K562 (cell line): ENCODE measurements around the gene UBE2C. TPM values are rescaled to one million over a fixed set of nuclear protein-coding genes. Genes with fewer than 3 reads are reported as not detected.

ENCODE experiments used
- ATAC-seq: fragments of 200-7000 bp; cut with Tn5 transposase; 3 replicates; pipeline ENCODE4 v1.9.1; 2020; ENCODE audit warnings: moderate library complexity
- BruUV-seq: library from RNA; stranded (reverse); fragments of 400-500 nt; replicated peaks from 2 replicates; lab custom pipeline; 2021; lab: Mats Ljungman, UMichigan
- CTCF ChIA-PET: fragments of 300-600 bp; formaldehyde crosslinking; extraction: SDS; loops from one replicate; lab custom pipeline; 2021; ENCODE audit warnings: low intra/inter-chr PET ratio; lab: Yijun Ruan, JAX
- POLR2A ChIA-PET: fragments of 300-600, 350-650 bp; sonication (Branson Sonifier 250); formaldehyde crosslinking; extraction: SDS; loops from one replicate; lab custom pipeline; 2021; ENCODE audit warnings: antibody characterized with exemption, inconsistent platforms; lab: Yijun Ruan, JAX
- DNase-seq, 4 experiments: peaks; one replicate each; pipeline versions ENCODE4 v3.0.0 to v3.0.0-alpha.2; 2011 to 2018; ENCODE audit warnings: low spot score in 3 of 4, mixed read lengths in 3 of 4; ENCODE audit errors: extremely low read depth in 1 of 4
- FAIRE-seq: peaks from 2 replicates; lab custom pipeline; 2011; peaks lifted over from hg19 to GRCh38; lab: Jason Lieb, UNC
- H2AFZ ChIP-seq: 2 replicates; pipeline ENCODE4 v1.6.0; 2011; ENCODE audit warnings: low read depth, low read length, control low read depth, inconsistent platforms
- H3K27ac ChIP-seq: fragments of 200-600 bp; 3 replicates; pipeline ENCODE4 v1.8.0; 2011; ENCODE audit warnings: low read depth, mild to moderate bottlenecking, control low read depth, inconsistent platforms, low read length, moderate library complexity, mixed read lengths; ENCODE audit errors: extremely low read depth
- H3K27me3 ChIP-seq, 2 experiments: fragments of 300-600 bp in 1 of 2; 2 replicates in 1 of 2; 3 replicates in 1 of 2; pipeline versions ENCODE4 v1.6.0 to v1.8.0; 2011; ENCODE audit warnings: inconsistent platforms in 2 of 2, low read length in 2 of 2, mild to moderate bottlenecking in 1 of 2, mixed read lengths in 1 of 2, moderate library complexity in 1 of 2; ENCODE audit not compliant: control insufficient read depth in 2 of 2, insufficient read depth in 2 of 2
- H3K36me3 ChIP-seq: fragments of 300-600 bp; 3 replicates; pipeline ENCODE4 v1.8.0; 2011; ENCODE audit warnings: mild to moderate bottlenecking, low read length, inconsistent platforms; ENCODE audit not compliant: control insufficient read depth, insufficient read depth
- H3K4me1 ChIP-seq, 2 experiments: fragments of 200-600 bp in 1 of 2; replicated peaks in 1 of 2; 2 replicates in 1 of 2; 3 replicates in 1 of 2; pipeline versions ENCODE4 v1.5.1 to v1.8.0; 2011; ENCODE audit warnings: inconsistent platforms in 2 of 2, low read length in 2 of 2, mild to moderate bottlenecking in 1 of 2, mixed read lengths in 1 of 2, moderate library complexity in 1 of 2; ENCODE audit not compliant: control insufficient read depth in 2 of 2, insufficient read depth in 2 of 2
- H3K4me2 ChIP-seq: 2 replicates; pipeline ENCODE4 v1.6.1; 2011; ENCODE audit warnings: low read length, control low read depth, inconsistent platforms, mixed read lengths; ENCODE audit not compliant: insufficient read depth
- H3K4me3 ChIP-seq: fragments of 200-600 bp; sonication (generic), shearing (Covaris generic); 2 replicates; pipeline ENCODE4 v1.5.1; 2016; ENCODE audit warnings: control low read depth, inconsistent platforms
- H3K79me2 ChIP-seq: fragments of 200-600 bp; 3 replicates; pipeline ENCODE4 v1.8.0; 2011; ENCODE audit warnings: low read length, inconsistent platforms; ENCODE audit not compliant: control insufficient read depth, insufficient read depth
- H3K9ac ChIP-seq, 2 experiments: 2 replicates each; pipeline versions ENCODE4 v1.6.0 to v1.6.1; 2011; ENCODE audit warnings: low read depth in 2 of 2, low read length in 2 of 2, control low read depth in 1 of 2, inconsistent platforms in 1 of 2, mild to moderate bottlenecking in 1 of 2, mixed read lengths in 1 of 2; ENCODE audit not compliant: insufficient read depth in 1 of 2
- H3K9me1 ChIP-seq: one replicate; pipeline ENCODE4 v1.6.0; 2011; ENCODE audit warnings: inconsistent platforms, mild to moderate bottlenecking, low read length, moderate library complexity; ENCODE audit not compliant: control insufficient read depth, insufficient read depth
- H3K9me3 ChIP-seq: replicated peaks from 2 replicates; pipeline ENCODE4 v1.5.1; 2011; ENCODE audit warnings: low read depth, low read length, inconsistent platforms; ENCODE audit not compliant: control insufficient read depth, insufficient read depth
- H4K20me1 ChIP-seq: replicated peaks from 2 replicates; pipeline ENCODE4 v1.6.1; 2011; ENCODE audit warnings: low read length, inconsistent platforms, mixed read lengths; ENCODE audit not compliant: control insufficient read depth, insufficient read depth
- CCNT2 ChIP-seq: IDR thresholded peaks from 2 replicates; pipeline ENCODE4 v1.6.1; 2011; ENCODE audit warnings: borderline replicate concordance, low read depth, mild to moderate bottlenecking, moderate library complexity, mixed read lengths, low read length; ENCODE audit not compliant: insufficient read length; ENCODE audit errors: extremely low read depth
- FOXJ3 ChIP-seq: sonication (generic); formaldehyde crosslinking; IDR thresholded peaks from 2 replicates; pipeline ENCODE4 v1.4.0; 2020; ENCODE audit warnings: mild to moderate bottlenecking, missing genetic modification reagents
- FOXK2 ChIP-seq, 2 experiments: fragments of 450-650 bp; IDR thresholded peaks in 1 of 2; conservative IDR thresholded peaks in 1 of 2; 2 replicates each; pipeline ENCODE4 v1.6.1; 2016; ENCODE audit warnings: low read depth in 2 of 2, mild to moderate bottlenecking in 1 of 2
- HNRNPK ChIP-seq: fragments of 200-400 bp; formaldehyde crosslinking; IDR thresholded peaks from one replicate; pipeline ENCODE4 v1.6.1; 2018; ENCODE audit warnings: mild to moderate bottlenecking, low read depth, low read length; ENCODE audit not compliant: poor library complexity, severe bottlenecking
- PPARD ChIP-seq: fragments of 250-450 bp; sonication (Bioruptor Pico); IDR thresholded peaks from 2 replicates; pipeline ENCODE4 v1.8.0; 2022; ENCODE audit warnings: inconsistent platforms, mild to moderate bottlenecking, moderate library complexity
- RFX1 ChIP-seq: fragments of 450-650 bp; IDR thresholded peaks from 2 replicates; pipeline ENCODE4 v1.6.1; 2016; ENCODE audit warnings: mild to moderate bottlenecking, moderate library complexity
- SIX5 ChIP-seq, 2 experiments: IDR thresholded peaks; 2 replicates each; pipeline ENCODE4 v1.6.1; 2011; ENCODE audit warnings: low read length in 2 of 2, borderline replicate concordance in 1 of 2, low read depth in 1 of 2, mild to moderate bottlenecking in 1 of 2, moderate library complexity in 1 of 2; ENCODE audit not compliant: insufficient read depth in 1 of 2
- SMAD3 ChIP-seq: fragments of 450-650 bp; formaldehyde crosslinking; conservative IDR thresholded peaks from 2 replicates; pipeline ENCODE4 v1.4.0; 2020; ENCODE audit warnings: mild to moderate bottlenecking
- ZBTB7A ChIP-seq: IDR thresholded peaks from 2 replicates; pipeline ENCODE4 v1.6.1; 2011; ENCODE audit warnings: low read depth, mild to moderate bottlenecking, low read length, moderate library complexity, borderline replicate concordance; ENCODE audit not compliant: control insufficient read depth
- WGBS: fragments of 100-300 bp; shearing (Covaris generic); methylation state at CpG from one replicate; pipeline ENCODE4 v1.1.6; 2016; ENCODE audit warnings: low coverage, mixed read lengths; ENCODE audit not compliant: insufficient coverage; ENCODE audit errors: missing lambda C conversion rate; 5-methylcytosine and 5-hydroxymethylcytosine counted together
- in situ Hi-C: fragments of 300-500 bp; cut with MboI; formaldehyde crosslinking; loops from 4 replicates; pipeline ENCODE4 v1.15.0; 2018; ENCODE audit warnings: inconsistent platforms, mixed read lengths
- intact Hi-C: fragments of 100-400 bp; cut with micrococcal nuclease; formaldehyde crosslinking; loops from 2 replicates; pipeline ENCODE4 v1.14.2; 2022
- polyA plus RNA-seq, 8 experiments: library from polyadenylated mRNA; depleted of rRNA in 4 of 8; stranded (reverse) in 5 of 8; unstranded in 3 of 8; fragments of >200 nt; fragmentation: Nextera tagmentation in 2 of 8; fragmentation: Illumina TruSeq in 1 of 8; extraction: Ambion mirVana in 2 of 8; extraction: Trizol in 1 of 8; gene quantifications; 2 replicates each; pipeline versions ENCODE4 v1.2.1 to v1.2.3, GENCODE V29; 2011 to 2014; ENCODE audit warnings: inconsistent platforms in 1 of 8, missing spikeins in 1 of 8
- total RNA-seq, 7 experiments: library from RNA; depleted of rRNA in 6 of 7; stranded (reverse); fragments of >200 nt in 6 of 7; fragmentation: Illumina TruSeq in 2 of 7; extraction: Trizol in 2 of 7; gene quantifications; 2 replicates each; pipeline versions ENCODE4 v1.2.1 to v1.2.3, GENCODE V29; 2011 to 2021; ENCODE audit warnings: low replicate concordance in 1 of 7
- TF ChIP-seq, protein P1 (sequence below): sonication (generic); formaldehyde crosslinking; IDR thresholded peaks from 2 replicates; pipeline ENCODE4 v1.8.1; 2023; ENCODE audit warnings: missing genetic modification reagents, mild to moderate bottlenecking, borderline replicate concordance
- TF ChIP-seq, protein P2 (sequence below): fragments of 450-650 bp; IDR thresholded peaks from 2 replicates; pipeline ENCODE4 v1.6.1; 2016; ENCODE audit warnings: borderline replicate concordance

UBE2C gene
- total and polyA plus RNA-seq, 9 of the 15 experiments (the other 6 are each of a cell fraction or from before 2014, with no cell fraction given): 0.51 to 1.6 (median 0.69) TPM

DNA sequence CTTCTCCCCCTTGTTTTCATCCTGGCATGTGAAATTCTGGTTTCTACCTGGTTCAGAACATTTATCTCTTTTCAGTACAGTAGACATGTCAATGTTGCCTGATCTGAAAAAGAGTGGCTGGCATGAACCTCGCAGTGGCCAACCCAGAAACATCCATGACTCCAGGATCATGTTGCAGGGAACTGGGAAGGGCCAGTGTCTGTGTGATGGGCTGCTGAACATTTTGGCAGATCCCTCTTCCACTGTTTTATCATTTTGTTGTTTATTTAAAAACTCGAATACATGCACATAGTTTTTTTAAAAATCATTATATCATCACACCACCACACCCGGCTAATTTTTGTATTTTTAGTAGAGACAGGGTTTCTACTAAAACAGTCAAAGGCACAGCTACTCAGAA lies 39.8 kb upstream of the UBE2C start:
- Histone ChIP-seq H3K4me3 (no peak overlapping the region), H3K9me1 (no peaks in the 10 kb centered on the region), H3K79me2 (no peaks in the 10 kb centered on the region), H3K9me3 (no peaks in the 10 kb centered on the region), H3K4me1 (peaks cover 0 to 2% of the 10 kb centered on the region in 2 experiments; a peak in 2 of 5 replicates), H2AFZ (no peak overlapping the region), H3K4me2 (no peak overlapping the region), H3K27ac (no peak overlapping the region), H3K9ac (no peak overlapping the region), H4K20me1 (no peaks in the 10 kb centered on the region), H3K27me3 (peaks cover 5 to 8% of the 10 kb centered on the region in 2 experiments), H3K36me3 (no peaks in the 10 kb centered on the region)
- ChIA-PET CTCF (interaction anchor here (0.7 to 2.7 kb wide), 2 partner anchors 226 to 323 kb away, joined by 3 to 24 read pairs; partner anchors contain the start of gene EPPIN), POLR2A (no interaction called here)
- no peak for TF ChIP-seq SIX5 (IDR thresholded peaks at IDR 0.05; ENCODE audit: borderline replicate concordance in 1 of 2, insufficient read depth in 1 of 2, low read depth in 1 of 2, low read length in 2 of 2)
- TF ChIP-seq PPARD (CRISPR knock-in tag): no peak
- no peak for TF ChIP-seq RFX1
- no peak for TF ChIP-seq ZBTB7A
- no peak for TF ChIP-seq SMAD3
- no peak for TF ChIP-seq HNRNPK
- TF ChIP-seq, protein P1, sequence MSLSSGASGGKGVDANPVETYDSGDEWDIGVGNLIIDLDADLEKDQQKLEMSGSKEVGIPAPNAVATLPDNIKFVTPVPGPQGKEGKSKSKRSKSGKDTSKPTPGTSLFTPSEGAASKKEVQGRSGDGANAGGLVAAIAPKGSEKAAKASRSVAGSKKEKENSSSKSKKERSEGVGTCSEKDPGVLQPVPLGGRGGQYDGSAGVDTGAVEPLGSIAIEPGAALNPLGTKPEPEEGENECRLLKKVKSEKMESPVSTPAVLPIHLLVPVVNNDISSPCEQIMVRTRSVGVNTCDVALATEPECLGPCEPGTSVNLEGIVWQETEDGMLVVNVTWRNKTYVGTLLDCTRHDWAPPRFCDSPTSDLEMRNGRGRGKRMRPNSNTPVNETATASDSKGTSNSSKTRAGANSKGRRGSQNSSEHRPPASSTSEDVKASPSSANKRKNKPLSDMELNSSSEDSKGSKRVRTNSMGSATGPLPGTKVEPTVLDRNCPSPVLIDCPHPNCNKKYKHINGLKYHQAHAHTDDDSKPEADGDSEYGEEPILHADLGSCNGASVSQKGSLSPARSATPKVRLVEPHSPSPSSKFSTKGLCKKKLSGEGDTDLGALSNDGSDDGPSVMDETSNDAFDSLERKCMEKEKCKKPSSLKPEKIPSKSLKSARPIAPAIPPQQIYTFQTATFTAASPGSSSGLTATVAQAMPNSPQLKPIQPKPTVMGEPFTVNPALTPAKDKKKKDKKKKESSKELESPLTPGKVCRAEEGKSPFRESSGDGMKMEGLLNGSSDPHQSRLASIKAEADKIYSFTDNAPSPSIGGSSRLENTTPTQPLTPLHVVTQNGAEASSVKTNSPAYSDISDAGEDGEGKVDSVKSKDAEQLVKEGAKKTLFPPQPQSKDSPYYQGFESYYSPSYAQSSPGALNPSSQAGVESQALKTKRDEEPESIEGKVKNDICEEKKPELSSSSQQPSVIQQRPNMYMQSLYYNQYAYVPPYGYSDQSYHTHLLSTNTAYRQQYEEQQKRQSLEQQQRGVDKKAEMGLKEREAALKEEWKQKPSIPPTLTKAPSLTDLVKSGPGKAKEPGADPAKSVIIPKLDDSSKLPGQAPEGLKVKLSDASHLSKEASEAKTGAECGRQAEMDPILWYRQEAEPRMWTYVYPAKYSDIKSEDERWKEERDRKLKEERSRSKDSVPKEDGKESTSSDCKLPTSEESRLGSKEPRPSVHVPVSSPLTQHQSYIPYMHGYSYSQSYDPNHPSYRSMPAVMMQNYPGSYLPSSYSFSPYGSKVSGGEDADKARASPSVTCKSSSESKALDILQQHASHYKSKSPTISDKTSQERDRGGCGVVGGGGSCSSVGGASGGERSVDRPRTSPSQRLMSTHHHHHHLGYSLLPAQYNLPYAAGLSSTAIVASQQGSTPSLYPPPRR (CRISPR knock-in tag): no peak
- TF ChIP-seq, protein P2, sequence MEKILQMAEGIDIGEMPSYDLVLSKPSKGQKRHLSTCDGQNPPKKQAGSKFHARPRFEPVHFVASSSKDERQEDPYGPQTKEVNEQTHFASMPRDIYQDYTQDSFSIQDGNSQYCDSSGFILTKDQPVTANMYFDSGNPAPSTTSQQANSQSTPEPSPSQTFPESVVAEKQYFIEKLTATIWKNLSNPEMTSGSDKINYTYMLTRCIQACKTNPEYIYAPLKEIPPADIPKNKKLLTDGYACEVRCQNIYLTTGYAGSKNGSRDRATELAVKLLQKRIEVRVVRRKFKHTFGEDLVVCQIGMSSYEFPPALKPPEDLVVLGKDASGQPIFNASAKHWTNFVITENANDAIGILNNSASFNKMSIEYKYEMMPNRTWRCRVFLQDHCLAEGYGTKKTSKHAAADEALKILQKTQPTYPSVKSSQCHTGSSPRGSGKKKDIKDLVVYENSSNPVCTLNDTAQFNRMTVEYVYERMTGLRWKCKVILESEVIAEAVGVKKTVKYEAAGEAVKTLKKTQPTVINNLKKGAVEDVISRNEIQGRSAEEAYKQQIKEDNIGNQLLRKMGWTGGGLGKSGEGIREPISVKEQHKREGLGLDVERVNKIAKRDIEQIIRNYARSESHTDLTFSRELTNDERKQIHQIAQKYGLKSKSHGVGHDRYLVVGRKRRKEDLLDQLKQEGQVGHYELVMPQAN: no peak
- no peak for TF ChIP-seq FOXK2 (conservative IDR thresholded peaks at IDR 0.05 in 1 of 2, IDR thresholded peaks at IDR 0.05 in 1 of 2; ENCODE audit: low read depth in 2 of 2)
- no peak for TF ChIP-seq CCNT2
- TF ChIP-seq FOXJ3 (CRISPR knock-in tag): no peak
- in situ Hi-C loops: loop anchor here (5.0 to 10.0 kb wide), 2 partner anchors 318 to 450 kb away; no protein-coding TSS in a partner anchor
- FAIRE-seq: no peak
- 0% methylated on average over 3 of the region's 3 CpGs for WGBS
- intact Hi-C loops: loop anchor here (5.0 kb wide), 2 partner anchors 315 to 400 kb away; no protein-coding TSS in a partner anchor
- BruUV-seq: no TSS peak
- ATAC-seq: no peak
- no peak for DNase-seq
